ENCODE results near the gene IL25.
"Not testable (repeated sequence)": the region's sequence is repeated elsewhere in the genome, so short reads cannot be mapped to it uniquely, and the experiment has no call there.

Gene IL25

GRCh38 chr14:23392613-23393012 is 20.0 kb downstream of the IL25 start:
- DNase-seq = no peak

GRCh38 chr14:23396126-23396525 is 23.5 kb downstream of the IL25 start:
- no peak for DNase-seq

- DNase-seq = no peak
Measured at GRCh38 chr14:23396781-23397407, 24.3 kb downstream of the IL25 start.

GRCh38 chr14:23398348-23398747 is 25.7 kb downstream of the IL25 start:
- no peak for DNase-seq

- no peak for DNase-seq
Measured at GRCh38 chr14:23399136-23399535, 26.5 kb downstream of the IL25 start.

GRCh38 chr14:23399591-23399990 is 27.0 kb downstream of the IL25 start:
- DNase-seq = no peak

- DNase-seq = not testable (repeated sequence)
Measured at GRCh38 chr14:23400496-23401149, 28.0 kb downstream of the IL25 start.

- no peak for DNase-seq
Measured at GRCh38 chr14:23401291-23401690, 28.7 kb downstream of the IL25 start.

GRCh38 chr14:23402296-23403138 is 29.9 kb downstream of the IL25 start:
- DNase-seq = no peak

- DNase-seq = no peak
Measured at GRCh38 chr14:23403139-23403438, 30.5 kb downstream of the IL25 start.

- DNase-seq = no peak
Measured at GRCh38 chr14:23403908-23404307, 31.3 kb downstream of the IL25 start.

GRCh38 chr14:23404331-23404900 is 31.8 kb downstream of the IL25 start:
- no peak for DNase-seq

GRCh38 chr14:23405096-23405495 is 32.5 kb downstream of the IL25 start:
- no peak for DNase-seq

- DNase-seq = no peak
Measured at GRCh38 chr14:23405516-23406025, 33.0 kb downstream of the IL25 start.

- no peak for DNase-seq
Measured at GRCh38 chr14:23406244-23406643, 33.6 kb downstream of the IL25 start.

- no peak for DNase-seq
Measured at GRCh38 chr14:23406725-23407355, 34.2 kb downstream of the IL25 start.

- no peak for DNase-seq
Measured at GRCh38 chr14:23407516-23408306, 35.1 kb downstream of the IL25 start, which contains the start of gene MYH6. Gene MYH6, minus strand, starts transcription at chr14:23408273. Its CDS starts 1,050 bp downstream, at chr14:23407223.

GRCh38 chr14:23408307-23408630 is 35.7 kb downstream of the IL25 start:
- no peak for DNase-seq

GRCh38 chr14:23409475-23409874 is 36.9 kb downstream of the IL25 start:
- no peak for DNase-seq

- DNase-seq = no peak
Measured at GRCh38 chr14:23409966-23410635, 37.5 kb downstream of the IL25 start.
